ENCODE measurements around the gene OTOS. TPM values are rescaled to one million over a fixed set of nuclear protein-coding genes. Genes with fewer than 3 reads are reported as not detected.

OTOS gene
- total and polyA plus RNA-seq, 4 donors, result not detected

DNA sequence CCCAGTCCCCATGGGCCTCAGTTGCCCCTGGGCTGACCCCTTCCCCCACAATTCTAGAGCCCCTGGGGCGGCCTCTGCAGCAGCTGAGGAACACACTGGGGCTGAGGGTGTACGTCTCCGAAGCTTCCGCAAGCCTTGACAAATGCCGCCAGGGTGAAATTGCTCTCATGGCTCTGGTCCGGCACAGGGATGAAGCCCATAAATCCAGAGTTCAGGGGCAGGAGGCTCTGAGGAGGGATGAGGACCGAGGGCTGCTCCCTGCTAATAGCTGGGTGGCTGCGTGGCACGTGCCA lies 27.1 kb upstream of the OTOS start (continued):
- TF ChIP-seq RAD21 (IDR thresholded peaks at IDR 0.05) (no peak), HNF4G (IDR thresholded peaks at IDR 0.05) (no peak)
- TF ChIP-seq, protein P1, sequence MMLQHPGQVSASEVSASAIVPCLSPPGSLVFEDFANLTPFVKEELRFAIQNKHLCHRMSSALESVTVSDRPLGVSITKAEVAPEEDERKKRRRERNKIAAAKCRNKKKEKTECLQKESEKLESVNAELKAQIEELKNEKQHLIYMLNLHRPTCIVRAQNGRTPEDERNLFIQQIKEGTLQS (IDR thresholded peaks at IDR 0.05), result no peak

DNA sequence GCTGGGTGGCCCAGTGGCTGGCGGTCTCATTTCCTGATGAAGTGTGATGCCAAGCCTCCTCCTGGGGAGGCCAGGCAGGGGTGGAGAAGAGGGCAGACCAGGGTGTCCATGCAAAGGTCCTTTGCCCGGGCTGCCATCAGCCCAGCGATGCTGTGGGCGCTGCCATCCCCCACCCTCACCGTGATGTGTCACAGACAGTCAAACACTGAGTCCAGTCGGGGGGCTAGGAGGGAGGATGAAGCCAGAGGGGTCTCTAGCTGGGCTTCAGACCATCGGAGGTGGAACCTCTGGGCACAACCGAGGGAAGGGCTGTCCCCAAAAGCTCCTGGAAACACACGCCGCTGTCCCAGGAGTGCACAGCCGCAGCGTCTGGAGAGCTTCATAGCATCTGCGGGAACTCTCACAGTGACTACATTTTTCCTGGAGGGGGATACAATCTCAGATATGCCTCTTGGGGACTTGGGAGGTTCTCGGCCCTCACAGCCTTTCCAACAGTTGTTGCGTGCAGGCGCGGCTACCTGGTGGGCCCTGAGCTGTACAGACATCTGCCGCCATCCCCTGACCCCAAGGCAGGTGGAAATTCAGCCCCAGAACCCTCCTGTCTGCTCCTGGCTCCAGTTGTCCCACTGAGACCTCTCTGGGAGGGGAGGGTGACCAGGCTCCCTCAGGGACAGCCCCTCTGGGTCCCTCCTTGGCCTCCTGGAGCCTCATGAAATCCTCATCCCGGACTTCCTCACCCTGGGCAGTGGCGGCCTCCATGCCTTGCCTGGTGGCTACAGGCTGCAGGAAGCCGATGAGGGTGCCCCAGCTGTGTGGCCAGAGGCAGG lies 26.5 kb upstream of the OTOS start:
- TF ChIP-seq, protein P2, sequence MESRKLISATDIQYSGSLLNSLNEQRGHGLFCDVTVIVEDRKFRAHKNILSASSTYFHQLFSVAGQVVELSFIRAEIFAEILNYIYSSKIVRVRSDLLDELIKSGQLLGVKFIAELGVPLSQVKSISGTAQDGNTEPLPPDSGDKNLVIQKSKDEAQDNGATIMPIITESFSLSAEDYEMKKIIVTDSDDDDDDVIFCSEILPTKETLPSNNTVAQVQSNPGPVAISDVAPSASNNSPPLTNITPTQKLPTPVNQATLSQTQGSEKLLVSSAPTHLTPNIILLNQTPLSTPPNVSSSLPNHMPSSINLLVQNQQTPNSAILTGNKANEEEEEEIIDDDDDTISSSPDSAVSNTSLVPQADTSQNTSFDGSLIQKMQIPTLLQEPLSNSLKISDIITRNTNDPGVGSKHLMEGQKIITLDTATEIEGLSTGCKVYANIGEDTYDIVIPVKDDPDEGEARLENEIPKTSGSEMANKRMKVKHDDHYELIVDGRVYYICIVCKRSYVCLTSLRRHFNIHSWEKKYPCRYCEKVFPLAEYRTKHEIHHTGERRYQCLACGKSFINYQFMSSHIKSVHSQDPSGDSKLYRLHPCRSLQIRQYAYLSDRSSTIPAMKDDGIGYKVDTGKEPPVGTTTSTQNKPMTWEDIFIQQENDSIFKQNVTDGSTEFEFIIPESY (IDR thresholded peaks at IDR 0.05), result no peak
- TF ChIP-seq, protein P1 (IDR thresholded peaks at IDR 0.05), result no peak
- no peak for TF ChIP-seq TAF1 (conservative IDR thresholded peaks at IDR 0.05)
- no peak for TF ChIP-seq HNF4A (conservative IDR thresholded peaks at IDR 0.05)
- TF ChIP-seq, protein P3, sequence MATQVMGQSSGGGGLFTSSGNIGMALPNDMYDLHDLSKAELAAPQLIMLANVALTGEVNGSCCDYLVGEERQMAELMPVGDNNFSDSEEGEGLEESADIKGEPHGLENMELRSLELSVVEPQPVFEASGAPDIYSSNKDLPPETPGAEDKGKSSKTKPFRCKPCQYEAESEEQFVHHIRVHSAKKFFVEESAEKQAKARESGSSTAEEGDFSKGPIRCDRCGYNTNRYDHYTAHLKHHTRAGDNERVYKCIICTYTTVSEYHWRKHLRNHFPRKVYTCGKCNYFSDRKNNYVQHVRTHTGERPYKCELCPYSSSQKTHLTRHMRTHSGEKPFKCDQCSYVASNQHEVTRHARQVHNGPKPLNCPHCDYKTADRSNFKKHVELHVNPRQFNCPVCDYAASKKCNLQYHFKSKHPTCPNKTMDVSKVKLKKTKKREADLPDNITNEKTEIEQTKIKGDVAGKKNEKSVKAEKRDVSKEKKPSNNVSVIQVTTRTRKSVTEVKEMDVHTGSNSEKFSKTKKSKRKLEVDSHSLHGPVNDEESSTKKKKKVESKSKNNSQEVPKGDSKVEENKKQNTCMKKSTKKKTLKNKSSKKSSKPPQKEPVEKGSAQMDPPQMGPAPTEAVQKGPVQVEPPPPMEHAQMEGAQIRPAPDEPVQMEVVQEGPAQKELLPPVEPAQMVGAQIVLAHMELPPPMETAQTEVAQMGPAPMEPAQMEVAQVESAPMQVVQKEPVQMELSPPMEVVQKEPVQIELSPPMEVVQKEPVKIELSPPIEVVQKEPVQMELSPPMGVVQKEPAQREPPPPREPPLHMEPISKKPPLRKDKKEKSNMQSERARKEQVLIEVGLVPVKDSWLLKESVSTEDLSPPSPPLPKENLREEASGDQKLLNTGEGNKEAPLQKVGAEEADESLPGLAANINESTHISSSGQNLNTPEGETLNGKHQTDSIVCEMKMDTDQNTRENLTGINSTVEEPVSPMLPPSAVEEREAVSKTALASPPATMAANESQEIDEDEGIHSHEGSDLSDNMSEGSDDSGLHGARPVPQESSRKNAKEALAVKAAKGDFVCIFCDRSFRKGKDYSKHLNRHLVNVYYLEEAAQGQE (IDR thresholded peaks at IDR 0.05), result no peak
- TF ChIP-seq FOXA2 (IDR thresholded peaks at IDR 0.05), result no peak
- no peak for TF ChIP-seq FOXA1 (IDR thresholded peaks at IDR 0.05)
- no peak for TF ChIP-seq RAD21 (IDR thresholded peaks at IDR 0.05)
- H3K27me3 ChIP-seq (ENCODE audit: control insufficient read depth in 4 of 4, insufficient read depth in 4 of 4, low read length in 3 of 4), result no peaks in the 10 kb centered on the region
- 87% methylated on average over 21 of the region's 21 CpGs for WGBS

DNA sequence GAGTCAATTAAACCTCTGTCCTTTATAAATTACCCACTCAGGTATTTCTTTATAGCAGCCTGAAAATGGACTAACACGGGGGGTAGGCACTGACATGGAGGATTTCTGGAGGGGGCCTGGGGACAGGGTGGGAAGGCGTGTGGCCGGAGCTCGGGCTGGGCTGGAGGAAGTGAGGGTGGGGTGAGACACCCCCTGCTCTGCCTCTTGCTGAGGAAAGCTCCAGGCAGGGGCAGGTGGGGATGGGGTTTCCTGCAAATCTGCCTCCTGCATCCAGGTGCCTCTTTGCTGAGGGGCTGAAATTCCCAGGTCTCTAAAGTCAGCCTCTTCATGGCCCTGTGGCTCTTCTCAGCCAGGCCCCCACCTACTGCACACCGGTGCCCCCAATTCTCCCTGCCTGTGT lies 25.7 kb upstream of the OTOS start:
- H3K27me3 ChIP-seq (ENCODE audit: control insufficient read depth in 4 of 4, insufficient read depth in 4 of 4, low read length in 3 of 4), result no peaks in the 10 kb centered on the region
- no peak overlapping the region for H3K27ac ChIP-seq (ENCODE audit: low read depth in 1 of 2, low read length in 2 of 2)
- H3K9me3 ChIP-seq (ENCODE audit: control insufficient read depth in 4 of 4, low read length in 3 of 4), result no peaks in the 10 kb centered on the region
- DNase-seq (ENCODE audit: low spot score), result no peak
- H3K4me3 ChIP-seq (ENCODE audit: low read depth in 1 of 3, low read length in 3 of 3), result no peak overlapping the region
- WGBS, result 81% methylated on average over 5 of the region's 5 CpGs
- no peak overlapping the region for H3K9ac ChIP-seq (ENCODE audit: low read depth in 1 of 2, low read length in 2 of 2)
- no peaks in the 10 kb centered on the region for H3K4me1 ChIP-seq (ENCODE audit: control insufficient read depth in 4 of 4, insufficient read depth in 4 of 4, low read length in 3 of 4)
- peaks cover 0 to under 1% (median 0%) of the 10 kb centered on the region in 4 donors for H3K36me3 ChIP-seq (ENCODE audit: control insufficient read depth in 4 of 4, insufficient read depth in 3 of 4, low read depth in 1 of 4, low read length in 3 of 4)
- TF ChIP-seq JUND (IDR thresholded peaks at IDR 0.05) (no peak), NR2F2 (IDR thresholded peaks at IDR 0.05) (no peak), EGR1 (IDR thresholded peaks at IDR 0.05; ENCODE audit: low read depth in 2 of 2) (no peak), FOXA2 (IDR thresholded peaks at IDR 0.05) (no peak), HNF4G (IDR thresholded peaks at IDR 0.05) (no peak), RXRA (IDR thresholded peaks at IDR 0.05) (no peak), YY1 (IDR thresholded peaks at IDR 0.05) (no peak), RAD21 (IDR thresholded peaks at IDR 0.05) (no peak), TAF1 (conservative IDR thresholded peaks at IDR 0.05) (no peak), GABPA (IDR thresholded peaks at IDR 0.05 in 1 of 2, conservative IDR thresholded peaks at IDR 0.05 in 1 of 2) (no peak), FOXA1 (IDR thresholded peaks at IDR 0.05) (no peak), HNF4A (conservative IDR thresholded peaks at IDR 0.05) (no peak), SP1 (IDR thresholded peaks at IDR 0.05) (no peak)
- TF ChIP-seq, protein P4, sequence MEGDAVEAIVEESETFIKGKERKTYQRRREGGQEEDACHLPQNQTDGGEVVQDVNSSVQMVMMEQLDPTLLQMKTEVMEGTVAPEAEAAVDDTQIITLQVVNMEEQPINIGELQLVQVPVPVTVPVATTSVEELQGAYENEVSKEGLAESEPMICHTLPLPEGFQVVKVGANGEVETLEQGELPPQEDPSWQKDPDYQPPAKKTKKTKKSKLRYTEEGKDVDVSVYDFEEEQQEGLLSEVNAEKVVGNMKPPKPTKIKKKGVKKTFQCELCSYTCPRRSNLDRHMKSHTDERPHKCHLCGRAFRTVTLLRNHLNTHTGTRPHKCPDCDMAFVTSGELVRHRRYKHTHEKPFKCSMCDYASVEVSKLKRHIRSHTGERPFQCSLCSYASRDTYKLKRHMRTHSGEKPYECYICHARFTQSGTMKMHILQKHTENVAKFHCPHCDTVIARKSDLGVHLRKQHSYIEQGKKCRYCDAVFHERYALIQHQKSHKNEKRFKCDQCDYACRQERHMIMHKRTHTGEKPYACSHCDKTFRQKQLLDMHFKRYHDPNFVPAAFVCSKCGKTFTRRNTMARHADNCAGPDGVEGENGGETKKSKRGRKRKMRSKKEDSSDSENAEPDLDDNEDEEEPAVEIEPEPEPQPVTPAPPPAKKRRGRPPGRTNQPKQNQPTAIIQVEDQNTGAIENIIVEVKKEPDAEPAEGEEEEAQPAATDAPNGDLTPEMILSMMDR (IDR thresholded peaks at IDR 0.05; ENCODE audit: low read depth, low read length, missing input control), result no peak
- TF ChIP-seq, protein P1 (IDR thresholded peaks at IDR 0.05), result no peak
- TF ChIP-seq, protein P3 (IDR thresholded peaks at IDR 0.05), result no peak

More for the DNA sequence above, 26.5 kb upstream of the OTOS start:
- Histone ChIP-seq H3K9me3 (ENCODE audit: control insufficient read depth in 4 of 4, low read length in 3 of 4) (no peaks in the 10 kb centered on the region), H3K27ac (ENCODE audit: low read depth in 1 of 2, low read length in 2 of 2) (no peak overlapping the region), H3K4me1 (ENCODE audit: control insufficient read depth in 4 of 4, insufficient read depth in 4 of 4, low read length in 3 of 4) (no peaks in the 10 kb centered on the region), H3K36me3 (ENCODE audit: control insufficient read depth in 4 of 4, insufficient read depth in 3 of 4, low read depth in 1 of 4, low read length in 3 of 4) (peaks cover 0 to 1% (median 0%) of the 10 kb centered on the region in 4 donors), H3K4me3 (ENCODE audit: low read depth in 1 of 3, low read length in 3 of 3) (no peak overlapping the region), H3K9ac (ENCODE audit: low read depth in 1 of 2, low read length in 2 of 2) (no peak overlapping the region)
- DNase-seq (ENCODE audit: low spot score), result no peak

Data from liver (tissue), 9 donors.